SK-N-MC (cell line): Measurements from ENCODE around the gene SPACA4.

Experiments
- EZH2 ChIP-seq: fragments of 200-600 bp; sonication (generic); IDR thresholded peaks from one replicate; pipeline ENCODE4 v1.6.1; 2017; ENCODE audit warnings: antibody characterized with exemption
- FOXP2 ChIP-seq: optimal IDR thresholded peaks from 2 replicates; pipeline ENCODE3; 2011; ENCODE audit warnings: mild to moderate bottlenecking, moderate library complexity; ENCODE audit not compliant: insufficient read depth; ENCODE audit errors: extremely low read length, control extremely low read depth
- POLR2AphosphoS5 ChIP-seq: IDR thresholded peaks from 2 replicates; pipeline ENCODE4 v1.6.1; 2012; ENCODE audit warnings: mild to moderate bottlenecking, low read depth, low read length, borderline replicate concordance

GRCh38 chr19:48600679-48601417, 5.7 kb upstream of the SPACA4 start:
- no peak for TF ChIP-seq POLR2AphosphoS5
- TF ChIP-seq EZH2 = no peak
- TF ChIP-seq FOXP2 = no peak
